GM19351 (cell line): ENCODE measurements around the gene DLX5.

Experiments used
- ATAC-seq: cut with Tn5 transposase; IDR thresholded peaks from one replicate; pipeline ENCODE4 v1.9.1; 2021; ENCODE audit warnings: mild to moderate bottlenecking, moderate library complexity; ENCODE audit not compliant: unreplicated experiment

Gene DLX5

GRCh38 chr7:97018791-97019531, 5.7 kb downstream of the DLX5 start:
- ATAC-seq, result no peak

- ATAC-seq, result no peak
Observed at GRCh38 chr7:97018126-97018601, 6.5 kb downstream of the DLX5 start.

GRCh38 chr7:97017192-97018125, 7.2 kb downstream of the DLX5 start:
- no peak for ATAC-seq

- no peak for ATAC-seq
Observed at GRCh38 chr7:97016381-97017191, 8.0 kb downstream of the DLX5 start.

- ATAC-seq, result no peak
Observed at GRCh38 chr7:97015756-97016380, 8.8 kb downstream of the DLX5 start.

GRCh38 chr7:97015279-97015678, 9.4 kb downstream of the DLX5 start:
- no peak for ATAC-seq

- ATAC-seq, result no peak
Observed at GRCh38 chr7:97014145-97014750, 10.4 kb downstream of the DLX5 start.

GRCh38 chr7:97013845-97014134, 10.8 kb downstream of the DLX5 start:
- no peak for ATAC-seq

- ATAC-seq, result no peak
Observed at GRCh38 chr7:97013134-97013844, 11.3 kb downstream of the DLX5 start.

- no peak for ATAC-seq
Observed at GRCh38 chr7:97012365-97013133, 12.1 kb downstream of the DLX5 start.

GRCh38 chr7:97011536-97012364, 12.9 kb downstream of the DLX5 start:
- ATAC-seq, result no peak

- ATAC-seq, result no peak
Observed at GRCh38 chr7:97011104-97011503, 13.5 kb downstream of the DLX5 start.

GRCh38 chr7:97009753-97010732, 14.6 kb downstream of the DLX5 start:
- ATAC-seq, result no peak

- no peak for ATAC-seq
Observed at GRCh38 chr7:97008275-97008917, 16.2 kb downstream of the DLX5 start.

GRCh38 chr7:97007583-97007861, 17.1 kb downstream of the DLX5 start:
- ATAC-seq, result no peak

- ATAC-seq, result no peak
Observed at GRCh38 chr7:97006816-97007582, 17.6 kb downstream of the DLX5 start.
